Activated naive CD8-positive, alpha-beta T cell (primary cell): ENCODE measurements around the gene MRPL33.
"Not testable (repeated sequence)": the region's sequence is repeated elsewhere in the genome, so short reads cannot be mapped to it uniquely, and the experiment has no call there.

Source experiments
- H3K27ac Mint-ChIP-seq: one replicate; pipeline ENCODE4 v1.8.0; 2021; ENCODE audit warnings: mixed read lengths
- H3K27me3 Mint-ChIP-seq: one replicate; pipeline ENCODE4 v1.8.0; 2021; ENCODE audit warnings: mixed read lengths
- H3K36me3 Mint-ChIP-seq: one replicate; pipeline ENCODE4 v1.8.0; 2021; ENCODE audit warnings: mixed read lengths
- H3K4me1 Mint-ChIP-seq: one replicate; pipeline ENCODE4 v1.8.0; 2021; ENCODE audit warnings: low read depth, mixed read lengths
- H3K4me3 Mint-ChIP-seq: one replicate; pipeline ENCODE4 v1.8.0; 2021; ENCODE audit warnings: mild to moderate bottlenecking, mixed read lengths
- H3K9me3 Mint-ChIP-seq: one replicate; pipeline ENCODE4 v1.8.0; 2021; ENCODE audit warnings: low read depth, mixed read lengths

The MRPL33 gene

GRCh38 chr2:27754831-27755230 is 16.7 kb upstream of the MRPL33 start:
- Mint-ChIP-seq H3K27ac (no peak overlapping the region), H3K36me3 (no peaks in the 10 kb centered on the region), H3K4me1 (no peaks in the 10 kb centered on the region), H3K27me3 (peaks cover 5% of the 10 kb centered on the region), H3K4me3 (no peak overlapping the region), H3K9me3 (peaks cover under 1% of the 10 kb centered on the region)

- Mint-ChIP-seq H3K27ac (no peak overlapping the region), H3K9me3 (no peaks in the 10 kb centered on the region), H3K27me3 (peaks cover 5% of the 10 kb centered on the region), H3K36me3 (no peaks in the 10 kb centered on the region), H3K4me1 (no peaks in the 10 kb centered on the region), H3K4me3 (no peak overlapping the region)
Measured at GRCh38 chr2:27756091-27756490, 15.4 kb upstream of the MRPL33 start.

GRCh38 chr2:27756544-27757498 is 14.7 kb upstream of the MRPL33 start:
- Mint-ChIP-seq H3K4me3 (no peak overlapping the region), H3K27ac (no peak overlapping the region)

GRCh38 chr2:27762951-27763906 is 8.3 kb upstream of the MRPL33 start:
- H3K27me3 Mint-ChIP-seq, result no peaks in the 10 kb centered on the region
- no peak overlapping the region for H3K4me3 Mint-ChIP-seq
- H3K4me1 Mint-ChIP-seq, result peaks cover 11% of the 10 kb centered on the region
- no peaks in the 10 kb centered on the region for H3K9me3 Mint-ChIP-seq
- no peaks in the 10 kb centered on the region for H3K36me3 Mint-ChIP-seq
- H3K27ac Mint-ChIP-seq, result no peak overlapping the region

More at GRCh38 chr2:27756544-27757498, 14.7 kb upstream of the MRPL33 start:
- Mint-ChIP-seq H3K4me1 (no peaks in the 10 kb centered on the region), H3K36me3 (no peaks in the 10 kb centered on the region), H3K9me3 (no peaks in the 10 kb centered on the region), H3K27me3 (peaks cover 5% of the 10 kb centered on the region)

- peaks cover 11% of the 10 kb centered on the region for H3K4me1 Mint-ChIP-seq
- no peaks in the 10 kb centered on the region for H3K27me3 Mint-ChIP-seq
- no peak overlapping the region for H3K4me3 Mint-ChIP-seq
- no peaks in the 10 kb centered on the region for H3K36me3 Mint-ChIP-seq
- no peak overlapping the region for H3K27ac Mint-ChIP-seq
- H3K9me3 Mint-ChIP-seq, result no peaks in the 10 kb centered on the region
Measured at GRCh38 chr2:27763907-27764267, 7.6 kb upstream of the MRPL33 start.

GRCh38 chr2:27764526-27764925 is 7.0 kb upstream of the MRPL33 start:
- H3K27ac Mint-ChIP-seq, result not testable (repeated sequence)

GRCh38 chr2:27765621-27766286 is 5.8 kb upstream of the MRPL33 start:
- peak overlapping the region; percentile 81 for H3K27ac Mint-ChIP-seq
- peak overlapping the region; percentile 69 for H3K4me3 Mint-ChIP-seq
- H3K36me3 Mint-ChIP-seq, result no peaks in the 10 kb centered on the region
- H3K9me3 Mint-ChIP-seq, result no peaks in the 10 kb centered on the region
- peaks cover 13% of the 10 kb centered on the region for H3K4me1 Mint-ChIP-seq
- H3K27me3 Mint-ChIP-seq, result no peaks in the 10 kb centered on the region

More at GRCh38 chr2:27764526-27764925, 7.0 kb upstream of the MRPL33 start:
- peaks cover 11% of the 10 kb centered on the region for H3K4me1 Mint-ChIP-seq
- not testable (repeated sequence) for H3K27me3 Mint-ChIP-seq, H3K4me3 Mint-ChIP-seq, H3K9me3 Mint-ChIP-seq, H3K36me3 Mint-ChIP-seq

GRCh38 chr2:27766287-27766661 is 5.2 kb upstream of the MRPL33 start:
- H3K27me3 Mint-ChIP-seq, result no peaks in the 10 kb centered on the region
- H3K4me1 Mint-ChIP-seq, result peaks cover 16% of the 10 kb centered on the region
- H3K4me3 Mint-ChIP-seq, result peak overlapping the region; percentile 69
- peak overlapping the region; percentile 81 for H3K27ac Mint-ChIP-seq
- no peaks in the 10 kb centered on the region for H3K36me3 Mint-ChIP-seq
- no peaks in the 10 kb centered on the region for H3K9me3 Mint-ChIP-seq

GRCh38 chr2:27771202-27771547 is 344 bp upstream of the MRPL33 start:
- Mint-ChIP-seq H3K4me1 (peaks cover 40% of the 10 kb centered on the region), H3K4me3 (peak overlapping the region; percentile 98), H3K27ac (peak overlapping the region; percentile 97), H3K27me3 (no peaks in the 10 kb centered on the region), H3K36me3 (peaks cover 5% of the 10 kb centered on the region), H3K9me3 (no peaks in the 10 kb centered on the region)

- peak overlapping the region; percentile 52 for H3K27ac Mint-ChIP-seq
- no peaks in the 10 kb centered on the region for H3K9me3 Mint-ChIP-seq
- H3K36me3 Mint-ChIP-seq, result peaks cover 5% of the 10 kb centered on the region
- H3K4me3 Mint-ChIP-seq, result peak overlapping the region; percentile 98
- H3K4me1 Mint-ChIP-seq, result peaks cover 49% of the 10 kb centered on the region
- H3K27me3 Mint-ChIP-seq, result no peaks in the 10 kb centered on the region
Measured at GRCh38 chr2:27772804-27773203, 1.3 kb downstream of the MRPL33 start.

GRCh38 chr2:27773959-27774358 is 2.4 kb downstream of the MRPL33 start:
- Mint-ChIP-seq H3K9me3 (no peaks in the 10 kb centered on the region), H3K27me3 (no peaks in the 10 kb centered on the region), H3K36me3 (peaks cover 8% of the 10 kb centered on the region), H3K4me3 (peak overlapping the region; percentile 98), H3K27ac (peak overlapping the region; percentile 41), H3K4me1 (peaks cover 56% of the 10 kb centered on the region)

GRCh38 chr2:27776097-27776496 is 4.6 kb downstream of the MRPL33 start:
- Mint-ChIP-seq H3K36me3 (peaks cover 8% of the 10 kb centered on the region), H3K9me3 (no peaks in the 10 kb centered on the region), H3K27me3 (no peaks in the 10 kb centered on the region), H3K27ac (no peak overlapping the region), H3K4me3 (no peak overlapping the region), H3K4me1 (peaks cover 57% of the 10 kb centered on the region)

- Mint-ChIP-seq H3K4me3 (no peak overlapping the region), H3K36me3 (peaks cover 8% of the 10 kb centered on the region), H3K4me1 (peaks cover 54% of the 10 kb centered on the region), H3K9me3 (no peaks in the 10 kb centered on the region), H3K27me3 (no peaks in the 10 kb centered on the region), H3K27ac (no peak overlapping the region)
Measured at GRCh38 chr2:27776696-27777095, 5.2 kb downstream of the MRPL33 start.

GRCh38 chr2:27779417-27780055 is 8.0 kb downstream of the MRPL33 start:
- peak overlapping the region; percentile 66 for H3K27ac Mint-ChIP-seq
- peaks cover 8% of the 10 kb centered on the region for H3K36me3 Mint-ChIP-seq

More at GRCh38 chr2:27779417-27780055, 8.0 kb downstream of the MRPL33 start:
- Mint-ChIP-seq H3K27me3 (no peaks in the 10 kb centered on the region), H3K4me3 (no peak overlapping the region), H3K9me3 (no peaks in the 10 kb centered on the region), H3K4me1 (peaks cover 33% of the 10 kb centered on the region)
